ENCODE data around the gene MOB2. TPM values are rescaled to one million over a fixed set of nuclear protein-coding genes. Genes with fewer than 3 reads are reported as not detected.

The MOB2 gene
- total and polyA plus RNA-seq, 9 of the 15 experiments (the other 6 are each of a cell fraction or from before 2014, with no cell fraction given), result 0.17 to 36.8 (median 19.2) TPM

DNA sequence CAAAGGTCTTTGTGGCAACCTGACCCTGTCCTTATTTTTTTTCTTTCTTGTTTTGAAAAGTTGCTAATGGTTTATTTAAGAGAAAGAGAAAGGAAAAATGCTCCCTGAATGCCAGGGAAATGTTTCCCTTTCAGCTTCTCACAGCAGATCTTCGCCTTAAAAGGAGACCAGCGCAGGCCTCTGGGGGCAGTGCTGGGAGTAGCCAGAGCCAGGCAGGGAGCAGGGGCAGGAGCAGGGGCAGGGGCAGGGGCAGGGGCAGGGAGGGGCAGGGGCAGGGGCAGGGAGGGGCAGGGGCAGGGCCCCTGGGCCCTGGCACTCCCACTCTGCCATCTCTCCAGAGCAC, 5.1 kb downstream of the MOB2 start:
- H3K9me1 ChIP-seq (ENCODE audit: control insufficient read depth, insufficient read depth, low read length), result no peaks in the 10 kb centered on the region
- no peaks in the 10 kb centered on the region for H3K27me3 ChIP-seq (ENCODE audit: control insufficient read depth in 2 of 2, insufficient read depth in 2 of 2, low read length in 2 of 2)
- H3K79me2 ChIP-seq (ENCODE audit: control insufficient read depth, insufficient read depth, low read length), result no peaks in the 10 kb centered on the region
- H3K9ac ChIP-seq (ENCODE audit: insufficient read depth in 1 of 2, low read depth in 2 of 2, low read length in 2 of 2), result no peak overlapping the region
- DNase-seq (ENCODE audit: extremely low read depth in 1 of 4, low spot score in 3 of 4) (no peak), FAIRE-seq (no peak), ATAC-seq (no peak)
- no peak overlapping the region for H3K4me3 ChIP-seq
- ChIA-PET POLR2A (no interaction called here), CTCF (ENCODE audit: low intra/inter-chr PET ratio) (no interaction called here)
- no CpG with 5 or more reads among the region's 2 CpGs for WGBS (ENCODE audit: insufficient coverage, low coverage, missing lambda C conversion rate)
- no peak overlapping the region for H3K4me2 ChIP-seq (ENCODE audit: insufficient read depth, low read length)
- BruUV-seq (replicated peaks), result no TSS peak
- H3K36me3 ChIP-seq (ENCODE audit: control insufficient read depth, insufficient read depth, low read length), result peaks cover 9% of the 10 kb centered on the region; the same call in 1 of the 3 replicates
- H4K20me1 ChIP-seq (replicated peaks; ENCODE audit: control insufficient read depth, insufficient read depth, low read length), result peaks cover 28% of the 10 kb centered on the region
- in situ Hi-C loops (cut with MboI) (no loop called here), intact Hi-C loops (cut with micrococcal nuclease) (no loop called here)
- no peaks in the 10 kb centered on the region for H3K9me3 ChIP-seq (replicated peaks; ENCODE audit: control insufficient read depth, insufficient read depth, low read depth, low read length)
- H3K27ac ChIP-seq (ENCODE audit: extremely low read depth, low read depth, low read length), result no peak overlapping the region
- peaks cover 0 to 36% of the 10 kb centered on the region in 2 experiments; a peak in 2 of 5 replicates for H3K4me1 ChIP-seq (replicated peaks in 1 of 2; ENCODE audit: control insufficient read depth in 2 of 2, insufficient read depth in 2 of 2, low read length in 2 of 2)
- no peak overlapping the region for H2AFZ ChIP-seq (ENCODE audit: low read depth, low read length)
- TF ChIP-seq, protein P1, sequence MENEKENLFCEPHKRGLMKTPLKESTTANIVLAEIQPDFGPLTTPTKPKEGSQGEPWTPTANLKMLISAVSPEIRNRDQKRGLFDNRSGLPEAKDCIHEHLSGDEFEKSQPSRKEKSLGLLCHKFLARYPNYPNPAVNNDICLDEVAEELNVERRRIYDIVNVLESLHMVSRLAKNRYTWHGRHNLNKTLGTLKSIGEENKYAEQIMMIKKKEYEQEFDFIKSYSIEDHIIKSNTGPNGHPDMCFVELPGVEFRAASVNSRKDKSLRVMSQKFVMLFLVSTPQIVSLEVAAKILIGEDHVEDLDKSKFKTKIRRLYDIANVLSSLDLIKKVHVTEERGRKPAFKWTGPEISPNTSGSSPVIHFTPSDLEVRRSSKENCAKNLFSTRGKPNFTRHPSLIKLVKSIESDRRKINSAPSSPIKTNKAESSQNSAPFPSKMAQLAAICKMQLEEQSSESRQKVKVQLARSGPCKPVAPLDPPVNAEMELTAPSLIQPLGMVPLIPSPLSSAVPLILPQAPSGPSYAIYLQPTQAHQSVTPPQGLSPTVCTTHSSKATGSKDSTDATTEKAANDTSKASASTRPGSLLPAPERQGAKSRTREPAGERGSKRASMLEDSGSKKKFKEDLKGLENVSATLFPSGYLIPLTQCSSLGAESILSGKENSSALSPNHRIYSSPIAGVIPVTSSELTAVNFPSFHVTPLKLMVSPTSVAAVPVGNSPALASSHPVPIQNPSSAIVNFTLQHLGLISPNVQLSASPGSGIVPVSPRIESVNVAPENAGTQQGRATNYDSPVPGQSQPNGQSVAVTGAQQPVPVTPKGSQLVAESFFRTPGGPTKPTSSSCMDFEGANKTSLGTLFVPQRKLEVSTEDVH (IDR thresholded peaks at IDR 0.05; ENCODE audit: low read depth, partially characterized antibody), result no peak
- TF ChIP-seq NFRKB (IDR thresholded peaks at IDR 0.05; ENCODE audit: low read depth) (no peak), CXXC5 (CRISPR knock-in tag; IDR thresholded peaks at IDR 0.05) (no peak), SREBF1 (IDR thresholded peaks at IDR 0.05; ENCODE audit: borderline replicate concordance, low read depth, low read length) (no peak), FOXM1 (IDR thresholded peaks at IDR 0.05; ENCODE audit: low read depth) (no peak), FOXM1 (CRISPR knock-in tag; IDR thresholded peaks at IDR 0.05; ENCODE audit: low read depth) (no peak), SNRNP70 (optimal IDR thresholded peaks at IDR 0.05; ENCODE audit: low read depth, low read length) (no peak), ZNF324 (CRISPR knock-in tag; IDR thresholded peaks at IDR 0.05) (no peak), SIX5 (IDR thresholded peaks at IDR 0.05; ENCODE audit: borderline replicate concordance in 1 of 2, insufficient read depth in 1 of 2, low read depth in 1 of 2, low read length in 2 of 2) (no peak), ZBTB11 (CRISPR knock-in tag; IDR thresholded peaks at IDR 0.05) (no peak), HNRNPH1 (optimal IDR thresholded peaks at IDR 0.05; ENCODE audit: low read depth, low read length) (no peak), ZNF589 (CRISPR knock-in tag; IDR thresholded peaks at IDR 0.05; ENCODE audit: low read depth) (no peak)
